Anterior cingulate cortex (tissue), 58 donors: ENCODE results near the gene GRWD1.

Experiments used
- DNase-seq, 58 donors: peaks; one replicate each; lab custom pipeline; 2025; lab: John Stamatoyannopoulos, UW

Gene GRWD1

GRCh38 chr19:48455171-48455907 lies 9.6 kb downstream of the GRWD1 start, which contains the start of gene KCNJ14:
Gene KCNJ14 (plus strand): TSS chr19:48455574. CDS start chr19:48461725, 6,151 bp downstream.
- DNase-seq: peak in 22 of 58 donors; percentile 5 to 46 (median 18)

DNA sequence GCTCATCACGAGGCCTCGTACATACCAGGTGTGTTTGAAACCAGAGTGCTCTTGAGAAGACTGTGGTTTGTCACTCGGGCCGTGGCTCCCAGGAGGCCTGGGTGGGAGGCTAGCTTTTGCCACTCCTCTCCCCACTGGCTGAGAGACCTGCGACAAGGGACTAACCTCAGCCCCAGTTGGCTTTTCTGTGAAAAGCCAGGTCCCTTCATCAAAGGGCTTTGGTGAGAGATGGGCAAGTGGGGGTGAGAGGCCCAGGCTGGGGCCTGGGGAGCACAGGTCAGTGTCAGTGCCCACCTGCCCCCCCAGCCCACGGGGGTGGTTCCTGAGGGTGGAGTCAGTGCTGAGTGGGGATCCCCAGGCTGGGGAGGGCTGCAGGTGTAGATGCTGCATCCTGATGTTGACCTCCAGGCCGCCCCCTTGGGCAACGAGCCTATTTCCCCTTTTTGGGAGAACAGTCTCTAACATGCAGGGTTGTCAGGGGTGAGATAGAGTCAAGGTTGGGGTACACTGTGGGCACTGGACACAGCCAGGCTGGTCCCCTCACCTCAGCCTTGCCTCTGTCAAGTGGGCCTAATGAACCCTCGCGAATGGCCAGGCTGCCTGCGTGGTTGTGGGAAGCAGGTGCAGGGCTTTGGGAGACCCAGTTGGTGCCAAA lies 10.3 kb downstream of the GRWD1 start:
- DNase-seq: no peak

DNA sequence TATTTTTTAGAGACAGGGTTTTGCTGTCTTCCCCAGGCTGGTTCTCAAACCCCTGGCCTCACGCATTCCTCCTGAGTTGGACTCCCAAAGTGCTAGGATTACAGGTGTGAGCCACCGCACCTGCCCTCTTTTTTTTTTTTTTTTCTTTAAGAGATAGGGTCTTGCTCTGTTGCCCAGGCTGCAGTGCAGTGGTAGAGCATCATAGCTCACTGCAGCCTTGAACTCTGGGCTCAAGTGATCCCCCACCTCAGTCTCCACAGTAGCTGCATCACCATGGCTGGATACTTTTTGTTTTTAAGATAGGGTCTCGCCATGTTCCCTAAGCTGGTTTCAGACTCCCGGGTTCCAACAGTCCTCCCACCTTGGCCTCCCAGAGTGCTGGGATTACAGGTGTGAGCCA lies 11.1 kb downstream of the GRWD1 start:
- DNase-seq: no peak

- DNase-seq: no peak
These were observed 12.2 kb downstream of the GRWD1 start for GRCh38 chr19:48458016-48458415.

DNA sequence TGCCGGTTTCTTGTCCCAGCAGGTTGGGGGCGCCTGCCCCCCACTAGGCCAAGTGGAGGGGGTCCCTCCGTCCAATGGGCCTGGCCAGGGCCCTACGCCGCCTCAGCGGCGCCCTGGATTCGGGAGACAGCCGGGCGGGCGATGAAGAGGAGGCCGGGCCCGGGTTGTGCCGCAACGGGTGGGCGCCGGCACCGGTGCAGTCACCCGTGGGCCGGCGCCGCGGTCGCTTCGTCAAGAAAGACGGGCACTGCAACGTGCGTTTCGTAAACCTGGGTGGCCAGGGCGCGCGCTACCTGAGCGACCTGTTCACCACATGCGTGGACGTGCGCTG lies 15.8 kb downstream of the GRWD1 start:
- no peak for DNase-seq

DNA sequence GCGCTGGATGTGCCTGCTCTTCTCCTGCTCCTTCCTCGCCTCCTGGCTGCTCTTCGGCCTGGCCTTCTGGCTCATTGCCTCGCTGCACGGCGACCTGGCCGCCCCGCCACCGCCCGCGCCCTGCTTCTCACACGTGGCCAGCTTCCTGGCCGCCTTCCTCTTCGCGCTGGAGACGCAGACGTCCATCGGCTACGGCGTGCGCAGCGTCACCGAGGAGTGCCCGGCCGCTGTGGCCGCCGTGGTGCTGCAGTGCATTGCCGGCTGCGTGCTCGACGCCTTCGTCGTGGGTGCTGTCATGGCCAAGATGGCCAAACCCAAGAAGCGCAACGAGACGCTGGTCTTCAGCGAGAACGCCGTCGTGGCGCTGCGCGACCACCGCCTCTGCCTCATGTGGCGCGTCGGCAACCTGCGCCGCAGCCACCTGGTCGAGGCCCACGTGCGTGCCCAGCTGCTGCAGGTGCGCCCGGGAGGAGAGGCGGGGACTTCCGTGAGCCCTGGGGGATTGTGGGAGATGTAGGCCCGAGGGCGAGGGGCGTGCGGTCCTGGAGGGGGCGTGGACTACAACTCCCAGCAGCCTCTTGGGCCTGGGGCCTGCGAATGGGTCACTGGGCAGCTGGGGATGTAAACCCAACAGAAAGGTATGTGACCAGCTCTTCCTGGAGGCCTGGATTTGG lies 16.3 kb downstream of the GRWD1 start:
- DNase-seq: no peak

DNA sequence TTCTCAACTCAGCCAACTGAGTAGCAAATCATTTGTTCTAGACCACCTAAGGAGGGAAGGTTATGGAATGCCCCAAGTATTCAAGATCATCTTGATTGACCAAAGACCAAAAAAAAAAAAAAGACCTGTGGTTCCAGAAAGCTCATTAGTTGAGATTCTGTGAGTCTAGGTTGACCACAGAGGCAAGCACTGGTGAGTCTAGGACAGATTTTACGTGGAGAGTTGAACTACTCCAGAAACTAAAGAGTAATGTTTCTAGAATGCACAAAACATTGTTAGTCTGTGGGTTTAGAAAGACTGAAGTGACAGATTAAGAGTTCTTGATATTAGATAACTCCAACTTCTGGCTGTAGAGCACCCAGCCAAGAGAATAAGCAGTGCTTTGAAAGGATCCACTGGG lies 19.4 kb downstream of the GRWD1 start:
- DNase-seq: no peak

- no peak for DNase-seq
These were observed 21.0 kb downstream of the GRWD1 start for GRCh38 chr19:48466561-48467325.

DNA sequence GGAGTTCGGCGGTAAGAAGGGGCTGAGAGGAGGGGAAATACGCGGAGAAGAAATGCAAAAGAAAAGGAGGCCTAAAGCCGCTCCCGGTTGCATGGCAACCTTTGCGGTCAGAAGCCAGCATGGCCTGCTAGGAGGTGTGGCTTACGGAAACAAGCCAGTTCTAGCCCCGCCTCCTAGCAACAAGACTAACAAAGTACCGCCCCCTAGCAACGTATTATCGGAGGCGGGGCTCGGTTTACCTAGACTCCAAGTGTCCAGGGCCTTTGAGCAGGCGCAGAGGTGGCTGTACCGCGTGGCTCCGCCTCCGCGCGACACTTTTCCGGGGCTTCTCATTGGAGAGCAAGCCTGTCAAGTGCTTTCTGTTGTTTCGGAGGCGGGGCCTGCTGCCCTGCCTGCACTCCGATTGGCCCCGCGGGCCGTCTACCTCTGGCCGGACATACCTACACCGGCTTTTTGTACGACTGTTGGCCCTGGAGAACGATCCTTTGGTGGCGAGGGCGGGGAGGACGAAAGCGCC lies 23.0 kb downstream of the GRWD1 start:
- peak; percentile 94 to 100 (median 100) for DNase-seq

DNA sequence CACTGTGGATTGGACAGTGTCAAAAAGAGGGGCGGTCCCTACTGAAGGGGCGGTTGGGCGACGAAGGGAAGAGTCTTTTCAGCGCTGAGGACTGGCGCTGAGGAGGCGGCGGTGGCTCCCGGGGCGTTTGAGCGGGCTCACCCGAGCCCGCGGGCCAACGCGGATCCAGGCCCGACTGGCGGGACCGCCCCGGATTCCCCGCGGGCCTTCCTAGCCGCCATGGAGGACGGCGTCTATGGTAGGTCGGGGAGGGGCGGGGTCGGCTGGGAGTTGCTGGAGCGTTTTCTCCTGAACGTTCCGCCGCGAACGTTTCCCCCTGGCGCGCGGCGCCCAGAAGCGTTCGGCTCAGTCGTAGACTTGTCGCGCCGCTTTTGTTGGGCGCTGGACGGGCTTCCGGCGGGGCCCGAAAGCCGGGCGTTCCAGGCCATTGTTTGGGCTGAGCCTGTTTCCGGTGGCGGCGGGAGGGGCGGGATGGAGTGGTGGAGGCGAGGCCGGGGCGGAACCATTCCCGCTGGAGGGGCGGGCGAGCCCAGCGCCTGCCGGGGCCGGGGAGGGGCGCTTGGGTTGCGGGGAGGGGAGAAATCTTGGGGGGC lies 23.6 kb downstream of the GRWD1 start, which contains the start of gene CYTH2:
TSS of gene CYTH2 (plus strand) at position 81 of the 593 bp plus-strand sequence. CDS start at position 220, 139 bp downstream.
- peak in 57 of 58 donors; percentile 43 to 91 (median 80) for DNase-seq

DNA sequence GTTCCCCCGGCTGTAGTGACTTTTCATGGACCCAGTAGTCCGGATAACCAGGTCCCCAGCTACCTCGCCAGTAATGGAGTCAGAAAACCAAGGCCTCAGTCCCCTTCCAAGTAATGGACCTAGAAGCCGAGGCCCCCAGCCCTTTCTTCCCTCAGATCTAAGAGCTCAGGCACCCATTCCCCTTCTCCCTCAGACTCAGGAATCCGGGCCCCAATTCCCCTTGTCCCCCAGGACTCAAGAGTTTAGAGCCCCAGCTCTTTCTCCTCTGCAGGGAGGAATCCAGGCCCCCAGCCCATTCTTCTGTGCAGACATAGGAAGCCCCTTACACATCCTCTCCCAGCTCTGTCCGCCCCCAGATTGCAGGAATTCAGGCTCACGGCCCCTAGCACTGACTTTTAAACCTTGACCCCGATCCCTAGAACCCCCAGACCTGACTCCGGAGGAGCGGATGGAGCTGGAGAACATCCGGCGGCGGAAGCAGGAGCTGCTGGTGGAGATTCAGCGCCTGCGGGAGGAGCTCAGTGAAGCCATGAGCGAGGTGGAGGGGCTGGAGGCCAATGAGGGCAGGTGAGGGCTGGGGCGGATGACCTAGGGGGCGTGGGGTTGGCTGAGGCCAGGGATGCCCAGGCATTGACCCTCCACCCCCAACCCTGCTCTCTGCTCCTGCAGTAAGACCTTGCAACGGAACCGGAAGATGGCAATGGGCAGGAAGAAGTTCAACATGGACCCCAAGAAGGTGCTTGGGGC lies 24.3 kb downstream of the GRWD1 start:
- DNase-seq: no peak

DNA sequence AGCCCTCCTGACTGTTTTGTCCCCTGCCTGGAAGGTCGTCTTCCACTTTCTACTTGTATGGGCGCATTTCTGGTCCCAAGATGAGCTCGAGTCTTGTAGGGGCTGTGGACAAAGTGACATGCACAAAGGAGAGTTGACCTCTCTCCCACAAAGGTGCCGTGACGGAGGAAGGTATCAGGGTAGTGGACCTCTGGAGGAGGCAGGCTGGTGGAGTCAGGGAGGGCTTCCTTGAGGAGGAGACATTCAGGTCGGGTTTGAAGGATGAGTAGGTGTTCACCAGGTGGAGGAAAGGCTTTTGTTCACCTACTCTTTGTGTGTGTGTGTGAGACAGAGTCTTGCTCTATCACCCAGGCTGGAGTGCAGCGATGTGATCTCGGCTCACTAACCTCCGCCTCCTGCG lies 25.1 kb downstream of the GRWD1 start:
- no peak for DNase-seq

DNA sequence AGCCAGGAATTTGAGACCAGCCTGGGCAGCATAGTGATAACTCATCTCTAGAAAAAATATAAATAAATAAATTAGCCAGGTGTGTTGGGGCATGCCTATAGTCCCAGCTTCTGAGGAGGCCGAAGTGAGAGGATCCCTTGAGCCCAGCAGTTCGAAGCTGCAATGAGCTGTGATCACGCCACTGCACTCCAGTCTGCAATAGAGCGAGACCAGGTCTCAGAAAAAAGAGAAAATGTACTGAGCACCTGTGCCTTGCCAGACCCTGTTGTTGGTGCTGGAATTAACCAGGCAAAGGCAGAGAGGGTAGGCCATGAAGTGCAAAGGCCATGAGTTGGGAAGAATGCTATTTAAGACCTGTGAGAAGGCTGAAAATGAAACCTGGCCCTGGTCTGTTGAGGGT lies 26.1 kb downstream of the GRWD1 start:
- no peak for DNase-seq

GRCh38 chr19:48473161-48473966 lies 27.6 kb downstream of the GRWD1 start:
- DNase-seq: no peak

GRCh38 chr19:48474084-48474592 lies 28.4 kb downstream of the GRWD1 start:
- DNase-seq: no peak

- no peak for DNase-seq
These were observed 29.7 kb downstream of the GRWD1 start for GRCh38 chr19:48475369-48476068.

- no peak for DNase-seq
These were observed 30.4 kb downstream of the GRWD1 start for GRCh38 chr19:48476176-48476575.
